PC-9 (cell line): Measurements from ENCODE around the gene ANTXR2. TPM values are rescaled to one million over a fixed set of nuclear protein-coding genes. Genes with fewer than 3 reads are reported as not detected.

ENCODE experiments used
- BruUV-seq: library from RNA; stranded (reverse); fragments of 400-500 nt; replicated peaks from 2 replicates; lab custom pipeline; 2021; lab: Mats Ljungman, UMichigan
- CTCF ChIA-PET: fragments of 300-600 bp; sonication (Branson Sonifier 250); formaldehyde crosslinking; loops from one replicate; lab custom pipeline; 2022; ENCODE audit warnings: antibody characterized with exemption; lab: Charles Lee
- POLR2A ChIA-PET: fragments of 300-600 bp; sonication (Branson Sonifier 250); formaldehyde crosslinking; loops from one replicate; lab custom pipeline; 2022; ENCODE audit warnings: antibody characterized with exemption; ENCODE audit not compliant: unreplicated experiment; lab: Charles Lee
- DNase-seq, 2 experiments: peaks; one replicate each; pipeline versions ENCODE4 v3.0.0 to v3.0.0-alpha.2; 2015 to 2022; ENCODE audit warnings: mixed read lengths in 1 of 2
- H2AFZ ChIP-seq: fragments of 200-600 bp; sonication (generic); 2 replicates; pipeline ENCODE4 v1.8.1; 2017; ENCODE audit warnings: antibody characterized with exemption
- H3F3A ChIP-seq: fragments of 200-600 bp; sonication (generic); 2 replicates; pipeline ENCODE4 v1.8.1; 2017; ENCODE audit warnings: antibody characterized with exemption, mild to moderate bottlenecking, low read depth; ENCODE audit not compliant: insufficient read depth
- H3K27ac ChIP-seq: fragments of 200-600 bp; sonication (generic); 2 replicates; pipeline ENCODE4 v1.6.1; 2016; ENCODE audit warnings: mixed run types
- H3K27me3 ChIP-seq: fragments of 200-600 bp; sonication (generic); 2 replicates; pipeline ENCODE4 v1.6.1; 2016; ENCODE audit warnings: low read depth, mixed run types; ENCODE audit not compliant: insufficient read depth
- H3K36me3 ChIP-seq: fragments of 200-600 bp; sonication (generic); 2 replicates; pipeline ENCODE4 v1.6.1; 2016; ENCODE audit warnings: low read depth, mixed run types
- H3K4me1 ChIP-seq: fragments of 200-600 bp; sonication (generic); replicated peaks from 2 replicates; pipeline ENCODE4 v1.6.1; 2016; ENCODE audit warnings: mixed run types; ENCODE audit not compliant: insufficient read depth
- H3K4me2 ChIP-seq: fragments of 200-600 bp; sonication (generic); 2 replicates; pipeline ENCODE4 v1.6.1; 2017; ENCODE audit warnings: mixed run types
- H3K4me3 ChIP-seq: fragments of 200-600 bp; sonication (generic); 2 replicates; pipeline ENCODE4 v1.6.1; 2016; ENCODE audit warnings: mixed run types
- H3K79me2 ChIP-seq: fragments of 200-600 bp; sonication (generic); 2 replicates; pipeline ENCODE4 v1.6.1; 2017; ENCODE audit warnings: low read depth, mixed run types
- H3K9me2 ChIP-seq: fragments of 200-600 bp; sonication (generic); 2 replicates; pipeline ENCODE4 v1.8.1; 2017; ENCODE audit warnings: mild to moderate bottlenecking; ENCODE audit not compliant: insufficient read depth
- H3K9me3 ChIP-seq: fragments of 200-600 bp; sonication (generic); 2 replicates; pipeline ENCODE4 v1.8.1; 2016; ENCODE audit warnings: low read depth; ENCODE audit not compliant: insufficient read depth
- H4K20me1 ChIP-seq: fragments of 200-600 bp; sonication (generic); 2 replicates; pipeline ENCODE4 v1.8.1; 2017; ENCODE audit not compliant: insufficient read depth
- CTCF ChIP-seq: fragments of 200-600 bp; sonication (generic); conservative IDR thresholded peaks from 2 replicates; pipeline ENCODE4 v1.6.1; 2017; ENCODE audit warnings: mixed run types, antibody characterized with exemption, mild to moderate bottlenecking, moderate library complexity
- EZH2 ChIP-seq: fragments of 200-600 bp; sonication (generic); IDR thresholded peaks from 2 replicates; pipeline ENCODE4 v1.8.0; 2017; ENCODE audit warnings: antibody characterized with exemption, low read depth
- intact Hi-C: fragments of 100-400 bp; cut with micrococcal nuclease; formaldehyde crosslinking; loops from one replicate; pipeline ENCODE4 v1.10.0; 2022; ENCODE audit not compliant: unreplicated experiment
- total RNA-seq: library from RNA; stranded (reverse); gene quantifications from 2 replicates; pipeline ENCODE4 v1.2.3, GENCODE V29; 2021

Gene ANTXR2
- total RNA-seq, 1 experiment from 2014 or later, result 2.0 TPM

GRCh38 chr4:79948261-79948660 is 124.8 kb downstream of the ANTXR2 start:
- H4K20me1 ChIP-seq, result no peaks in the 10 kb centered on the region
- CTCF ChIA-PET, result no interaction called here

GRCh38 chr4:79947386-79947785 is 125.6 kb downstream of the ANTXR2 start:
- Histone ChIP-seq H3K9me2 (no peaks in the 10 kb centered on the region), H3K9me3 (no peaks in the 10 kb centered on the region), H3K79me2 (no peaks in the 10 kb centered on the region), H4K20me1 (no peaks in the 10 kb centered on the region), H3K27ac (no peak overlapping the region), H3K4me1 (no peaks in the 10 kb centered on the region), H3K4me3 (no peak overlapping the region), H3K36me3 (no peaks in the 10 kb centered on the region), H3F3A (no peaks in the 10 kb centered on the region), H3K4me2 (no peak overlapping the region), H2AFZ (no peak overlapping the region), H3K27me3 (no peaks in the 10 kb centered on the region)
- intact Hi-C loops, result no loop called here
- no TSS peak for BruUV-seq
- POLR2A ChIA-PET, result no interaction called here
- TF ChIP-seq EZH2, result no peak
- TF ChIP-seq CTCF, result no peak
- CTCF ChIA-PET, result no interaction called here
- DNase-seq, result no peak

More at GRCh38 chr4:79948261-79948660, 124.8 kb downstream of the ANTXR2 start:
- Histone ChIP-seq H3K9me2 (no peaks in the 10 kb centered on the region), H3K79me2 (no peaks in the 10 kb centered on the region), H3K4me2 (no peak overlapping the region), H3F3A (no peaks in the 10 kb centered on the region), H3K4me3 (no peak overlapping the region), H3K36me3 (no peaks in the 10 kb centered on the region), H3K4me1 (no peaks in the 10 kb centered on the region), H3K27ac (no peak overlapping the region), H3K9me3 (no peaks in the 10 kb centered on the region), H3K27me3 (no peaks in the 10 kb centered on the region), H2AFZ (no peak overlapping the region)
- DNase-seq, result no peak
- POLR2A ChIA-PET, result no interaction called here
- intact Hi-C loops, result no loop called here
- BruUV-seq, result no TSS peak
- TF ChIP-seq EZH2 (no peak), CTCF (no peak)

GRCh38 chr4:79935274-79935673 is 137.8 kb downstream of the ANTXR2 start:
- Histone ChIP-seq H3K36me3 (no peaks in the 10 kb centered on the region), H3K27me3 (no peaks in the 10 kb centered on the region), H3K27ac (no peak overlapping the region), H3F3A (no peaks in the 10 kb centered on the region), H4K20me1 (no peaks in the 10 kb centered on the region), H2AFZ (no peak overlapping the region), H3K79me2 (no peaks in the 10 kb centered on the region), H3K9me3 (no peaks in the 10 kb centered on the region), H3K9me2 (no peaks in the 10 kb centered on the region), H3K4me3 (no peak overlapping the region), H3K4me2 (no peak overlapping the region), H3K4me1 (no peaks in the 10 kb centered on the region)
- no peak for TF ChIP-seq CTCF
- no peak for TF ChIP-seq EZH2
- CTCF ChIA-PET, result no interaction called here
- POLR2A ChIA-PET, result no interaction called here
- intact Hi-C loops, result no loop called here
- DNase-seq, result no peak
- BruUV-seq, result no TSS peak
